A549 (cell line): ENCODE data around the gene JAML. TPM values are rescaled to one million over a fixed set of nuclear protein-coding genes. Genes with fewer than 3 reads are reported as not detected.

ENCODE experiments used
- ATAC-seq, 2 experiments: fragments of 200-7000 bp in 1 of 2; fragments of >200 bp in 1 of 2; cut with Nextera tagmentation in 1 of 2; cut with Tn5 transposase in 1 of 2; 3 replicates each; pipeline versions ENCODE4 v1.8.0 to v1.9.1; 2018 to 2020; ENCODE audit warnings: mild to moderate bottlenecking in 1 of 2, moderate library complexity in 1 of 2
- CTCF ChIA-PET: fragments of 300-600 bp; sonication (Branson Sonifier 250); formaldehyde crosslinking; extraction: SDS; loops from one replicate; lab custom pipeline; 2021; ENCODE audit warnings: antibody characterized with exemption, inconsistent platforms; lab: Yijun Ruan, JAX
- POLR2A ChIA-PET: fragments of 350-600 bp; formaldehyde crosslinking; extraction: SDS; loops from one replicate; lab custom pipeline; 2021; ENCODE audit warnings: antibody characterized with exemption, inconsistent platforms; lab: Yijun Ruan, JAX
- DNase-seq, 2 experiments: peaks; one replicate each; pipeline versions ENCODE4 v3.0.0 to v3.0.0-alpha.2; 2011 to 2016; ENCODE audit warnings: low read depth in 1 of 2, low spot score in 1 of 2
- FAIRE-seq: peaks from 2 replicates; lab custom pipeline; 2011; peaks lifted over from hg19 to GRCh38; lab: Jason Lieb, UNC
- H3K27ac ChIP-seq, 2 experiments: fragments of >200 bp; sonication (Bioruptor Twin); formaldehyde crosslinking; 3 replicates each; pipeline ENCODE4 v1.5.1; 2016 to 2017
- H3K4me1 ChIP-seq: fragments of >200 bp; sonication (Bioruptor Twin); formaldehyde crosslinking; 3 replicates; pipeline ENCODE4 v1.6.1; 2016
- H3K4me2 ChIP-seq: fragments of >200 bp; sonication (Bioruptor Twin); formaldehyde crosslinking; 3 replicates; pipeline ENCODE4 v1.6.1; 2016
- H3K4me3 ChIP-seq: fragments of >200 bp; sonication (Bioruptor Twin); formaldehyde crosslinking; 3 replicates; pipeline ENCODE4 v1.5.1; 2016
- H3K9me3 ChIP-seq: fragments of >200 bp; sonication (Bioruptor Twin); formaldehyde crosslinking; 3 replicates; pipeline ENCODE4 v1.6.1; 2016
- ATOH8 ChIP-seq: fragments of 250-450 bp; sonication (Bioruptor Pico); IDR thresholded peaks from 2 replicates; pipeline ENCODE4 v1.5.0; 2020; ENCODE audit warnings: low read depth, mild to moderate bottlenecking, moderate library complexity
- BCL3 ChIP-seq: fragments of >200 bp; sonication (Bioruptor Twin); formaldehyde crosslinking; IDR thresholded peaks from 3 replicates; pipeline ENCODE4 v1.6.1; 2016
- CBX8 ChIP-seq: fragments of 200-600 bp; sonication (generic); IDR thresholded peaks from 2 replicates; pipeline ENCODE4 v1.6.1; 2016
- EHF ChIP-seq: fragments of 250-450 bp; sonication (Bioruptor Pico); IDR thresholded peaks from 2 replicates; pipeline ENCODE4 v1.5.0; 2020; ENCODE audit warnings: mild to moderate bottlenecking
- EHMT2 ChIP-seq: fragments of 200-600 bp; sonication (generic); IDR thresholded peaks from 2 replicates; pipeline ENCODE4 v1.6.1; 2016; ENCODE audit warnings: antibody characterized with exemption, low read depth, mild to moderate bottlenecking, moderate library complexity
- FOSB ChIP-seq: fragments of 250-450 bp; sonication (Bioruptor Pico); IDR thresholded peaks from 2 replicates; pipeline ENCODE4 v1.5.0; 2020; ENCODE audit warnings: mild to moderate bottlenecking, moderate library complexity
- FOXS1 ChIP-seq: fragments of 250-450 bp; sonication (Bioruptor Pico); IDR thresholded peaks from 2 replicates; pipeline ENCODE4 v1.5.0; 2020; ENCODE audit warnings: mild to moderate bottlenecking, moderate library complexity
- HEYL ChIP-seq: fragments of 250-450 bp; sonication (Bioruptor Pico); IDR thresholded peaks from 2 replicates; pipeline ENCODE4 v1.8.0; 2021; ENCODE audit warnings: mild to moderate bottlenecking, moderate library complexity
- HOXA7 ChIP-seq: fragments of 250-450 bp; sonication (Bioruptor Pico); IDR thresholded peaks from 2 replicates; pipeline ENCODE4 v1.5.0; 2020; ENCODE audit warnings: mild to moderate bottlenecking, moderate library complexity
- HOXB5 ChIP-seq: fragments of 250-450 bp; sonication (Bioruptor Pico); IDR thresholded peaks from 2 replicates; pipeline ENCODE4 v1.5.0; 2020; ENCODE audit warnings: mild to moderate bottlenecking, moderate library complexity
- JUNB ChIP-seq: fragments of >200 bp; sonication (Bioruptor Twin); formaldehyde crosslinking; IDR thresholded peaks from 2 replicates; pipeline ENCODE4 v1.6.1; 2016
- MAFK ChIP-seq: fragments of 450-650 bp; IDR thresholded peaks from 2 replicates; pipeline ENCODE4 v1.6.1; 2014; ENCODE audit not compliant: partially characterized antibody
- MAZ ChIP-seq: fragments of 150-350 bp; IDR thresholded peaks from 2 replicates; pipeline ENCODE4 v1.6.1; 2014; ENCODE audit warnings: antibody characterized with exemption, low read depth, low read length, borderline replicate concordance
- POLR2AphosphoS2 ChIP-seq: conservative IDR thresholded peaks from 2 replicates; pipeline ENCODE4 v1.6.1; 2012; ENCODE audit warnings: low read length, improper control_type of control experiment, inconsistent platforms
- REST ChIP-seq: fragments of 200-600 bp; sonication (generic); IDR thresholded peaks from 2 replicates; pipeline ENCODE4 v1.6.1; 2016; ENCODE audit warnings: antibody characterized with exemption, mild to moderate bottlenecking, moderate library complexity
- RNF2 ChIP-seq: fragments of 200-600 bp; sonication (generic); IDR thresholded peaks from 2 replicates; pipeline ENCODE4 v1.6.1; 2016; ENCODE audit warnings: low read depth, mild to moderate bottlenecking, antibody characterized with exemption, moderate library complexity, borderline replicate concordance
- SMC3 ChIP-seq: fragments of >200 bp; sonication (Bioruptor Twin); formaldehyde crosslinking; IDR thresholded peaks from 3 replicates; pipeline ENCODE4 v1.6.1; 2018; ENCODE audit warnings: inconsistent platforms
- WGBS: methylation state at CpG from one replicate; pipeline ENCODE4 v1.1.6; 2017; ENCODE audit errors: missing lambda C conversion rate; 5-methylcytosine and 5-hydroxymethylcytosine counted together
- polyA plus RNA-seq, 4 experiments: library from polyadenylated mRNA; depleted of rRNA in 3 of 4; stranded (reverse); fragments of >200 nt; fragmentation: RNase III in 1 of 4; extraction: RNeasy Plus Mini Kit Qiagen cat#74134 plus additional on column Dnase treatment in 1 of 4; gene quantifications; 2 replicates in 3 of 4; 3 replicates in 1 of 4; pipeline ENCODE4 v1.2.3, GENCODE V29; 2011 to 2017

Gene JAML
- polyA plus RNA-seq, 2 of the 4 experiments (the other 2 are of a cell fraction), result not detected

- Histone ChIP-seq H3K27ac (no peak overlapping the region), H3K4me1 (no peaks in the 10 kb centered on the region), H3K9me3 (no peaks in the 10 kb centered on the region), H3K4me3 (no peak overlapping the region), H3K4me2 (no peak overlapping the region)
- ATAC-seq (no peak), DNase-seq (no peak), FAIRE-seq (no peak)
- TF ChIP-seq EHMT2, result no peak
- TF ChIP-seq MAFK, result peak; percentile 63
- POLR2A ChIA-PET, result no interaction called here
- WGBS, result 45% methylated on average over 2 of the region's 2 CpGs
- CTCF ChIA-PET, result interaction anchor here (1.7 to 2.3 kb wide), 3 partner anchors 12 to 15 kb away, joined by 4 to 10 read pairs (median 6); no protein-coding TSS in a partner anchor
These were observed 11.0 kb downstream of the JAML start for GRCh38 chr11:118213781-118214180.

- CTCF ChIA-PET, result interaction anchor here (2.2 to 2.3 kb wide), 2 partner anchors 13 to 14 kb away, joined by 6 to 10 read pairs; no protein-coding TSS in a partner anchor
- no peak overlapping the region for H3K27ac ChIP-seq
- no peak for ATAC-seq
- no peak for FAIRE-seq
- no peaks in the 10 kb centered on the region for H3K4me1 ChIP-seq
- no peaks in the 10 kb centered on the region for H3K9me3 ChIP-seq
- no peak for DNase-seq
- TF ChIP-seq ATOH8 (CRISPR knock-in tag) (no peak), SMC3 (no peak), POLR2AphosphoS2 (no peak), EHF (CRISPR knock-in tag) (no peak), HOXA7 (CRISPR knock-in tag) (no peak), MAZ (no peak), EHMT2 (no peak), FOXS1 (CRISPR knock-in tag) (no peak)
- TF ChIP-seq, all 56 proteins: peak for 0
- POLR2A ChIA-PET, result no interaction called here
- no peak overlapping the region for H3K4me3 ChIP-seq
- 29% methylated on average over 4 of the region's 4 CpGs for WGBS
- no peak overlapping the region for H3K4me2 ChIP-seq
These were observed 11.6 kb downstream of the JAML start for GRCh38 chr11:118213201-118213600.

- CTCF ChIA-PET, result interaction anchor here (1.1 to 2.2 kb wide), 3 partner anchors 10 to 14 kb away, joined by 3 to 8 read pairs (median 6); no protein-coding TSS in a partner anchor
- no peaks in the 10 kb centered on the region for H3K9me3 ChIP-seq
- TF ChIP-seq REST (no peak), CBX8 (no peak), HEYL (no peak), JUNB (no peak), MAFK (no peak), HOXB5 (CRISPR knock-in tag) (no peak), RNF2 (no peak), BCL3 (no peak), FOSB (CRISPR knock-in tag) (no peak)
- TF ChIP-seq, all 56 proteins: peak for 0
- FAIRE-seq, result no peak
- ATAC-seq, result no peak
- no peak overlapping the region for H3K27ac ChIP-seq
- no peak for DNase-seq
- 50% methylated on average over 2 of the region's 2 CpGs for whole genome bisulfite sequencing
- no peak overlapping the region for H3K4me2 ChIP-seq
- no peak overlapping the region for H3K4me3 ChIP-seq
- no peaks in the 10 kb centered on the region for H3K4me1 ChIP-seq
- POLR2A ChIA-PET, result no interaction called here
These were observed 12.0 kb downstream of the JAML start for GRCh38 chr11:118212781-118213191.
